H1 (cell line): ENCODE measurements around the gene ETFDH. TPM values are rescaled to one million over a fixed set of nuclear protein-coding genes. Genes with fewer than 3 reads are reported as not detected.

Experiments used
- CTCF ChIA-PET: fragments of 300-600 bp; sonication (Branson Sonifier 250); formaldehyde crosslinking; loops from one replicate; lab custom pipeline; 2021; ENCODE audit not compliant: partially characterized antibody; lab: Charles Lee
- POLR2A ChIA-PET: fragments of 300-600 bp; sonication (Branson Sonifier 250); formaldehyde crosslinking; loops from one replicate; lab custom pipeline; 2021; ENCODE audit warnings: inconsistent platforms; ENCODE audit not compliant: partially characterized antibody; lab: Charles Lee
- DNase-seq, 2 experiments: peaks; one replicate each; pipeline versions ENCODE4 v3.0.0 to v3.0.0-alpha.2; 2010 to 2022; ENCODE audit warnings: low spot score in 2 of 2, low read depth in 1 of 2, mixed read lengths in 1 of 2
- FAIRE-seq: peaks from 2 replicates; lab custom pipeline; 2011; peaks lifted over from hg19 to GRCh38; lab: Jason Lieb, UNC
- H2AFZ ChIP-seq: 2 replicates; pipeline ENCODE4 v1.8.1; 2012; ENCODE audit warnings: low read length, inconsistent platforms
- H2AK5ac ChIP-seq: 2 replicates; pipeline ENCODE4 v1.6.1; 2013; ENCODE audit warnings: low read depth, low read length
- H2BK120ac ChIP-seq: replicated peaks from 2 replicates; pipeline ENCODE3; 2013; ENCODE audit warnings: low read depth, low read length, inconsistent platforms
- H2BK12ac ChIP-seq: 2 replicates; pipeline ENCODE4 v1.6.1; 2013; ENCODE audit warnings: low read depth, low read length
- H2BK15ac ChIP-seq: 2 replicates; pipeline ENCODE4 v1.6.1; 2013; ENCODE audit warnings: low read length
- H2BK20ac ChIP-seq: 2 replicates; pipeline ENCODE4 v1.6.1; 2013; ENCODE audit warnings: low read length
- H2BK5ac ChIP-seq: 2 replicates; pipeline ENCODE4 v1.6.1; 2013; ENCODE audit warnings: low read depth, low read length
- H3K14ac ChIP-seq: 2 replicates; pipeline ENCODE4 v1.6.1; 2013; ENCODE audit warnings: inconsistent platforms; ENCODE audit not compliant: insufficient read length
- H3K18ac ChIP-seq: 2 replicates; pipeline ENCODE4 v1.6.1; 2013; ENCODE audit warnings: low read length; ENCODE audit errors: extremely low read depth
- H3K23ac ChIP-seq: 2 replicates; pipeline ENCODE4 v1.6.1; 2013; ENCODE audit warnings: inconsistent platforms; ENCODE audit not compliant: insufficient read length
- H3K23me2 ChIP-seq: 2 replicates; pipeline ENCODE4 v1.6.1; 2013; ENCODE audit warnings: low read depth, low read length
- H3K27ac ChIP-seq: 2 replicates; pipeline ENCODE4 v1.6.1; 2011; ENCODE audit warnings: low read depth, low read length, inconsistent platforms
- H3K27me3 ChIP-seq, 4 experiments: replicated peaks in 1 of 4; 1 replicate in 1 of 4; 2 replicates in 3 of 4; pipeline versions ENCODE4 v1.6.1 to v1.8.1; 2011 to 2013; ENCODE audit warnings: low read length in 3 of 4, mild to moderate bottlenecking in 3 of 4, inconsistent platforms in 2 of 4, mixed read lengths in 2 of 4, moderate library complexity in 1 of 4; ENCODE audit not compliant: control insufficient read depth in 3 of 4, insufficient read depth in 3 of 4; ENCODE audit errors: extremely low read depth in 1 of 4
- H3K36me3 ChIP-seq, 4 experiments: 2 replicates each; pipeline versions ENCODE4 v1.6.1 to v1.8.1; 2011 to 2013; ENCODE audit warnings: mild to moderate bottlenecking in 4 of 4, low read length in 3 of 4, moderate library complexity in 2 of 4, control low read depth in 1 of 4, inconsistent platforms in 1 of 4; ENCODE audit not compliant: insufficient read depth in 4 of 4, control insufficient read depth in 2 of 4
- H3K4ac ChIP-seq: replicated peaks from 2 replicates; pipeline ENCODE3; 2013; ENCODE audit warnings: low read length, low read depth, mixed read lengths, inconsistent platforms; ENCODE audit not compliant: insufficient read length
- H3K4me1 ChIP-seq, 4 experiments: replicated peaks in 1 of 4; 1 replicate in 1 of 4; 2 replicates in 3 of 4; pipeline versions ENCODE4 v1.6.1 to v1.8.1; 2011 to 2013; ENCODE audit warnings: low read length in 3 of 4, inconsistent platforms in 2 of 4, mixed read lengths in 1 of 4; ENCODE audit not compliant: insufficient read depth in 4 of 4, control insufficient read depth in 3 of 4
- H3K4me2 ChIP-seq, 2 experiments: 2 replicates each; pipeline versions ENCODE4 v1.6.1 to v1.8.1; 2011 to 2013; ENCODE audit warnings: low read depth in 2 of 2, low read length in 2 of 2, control low read depth in 1 of 2, inconsistent platforms in 1 of 2, mild to moderate bottlenecking in 1 of 2; ENCODE audit not compliant: insufficient read depth in 1 of 2
- H3K4me3 ChIP-seq, 4 experiments: fragments of 200-600, 300-600 bp in 1 of 4; sonication (generic), shearing (Covaris generic), sonication (Bioruptor Twin) in 1 of 4; 2 replicates each; pipeline versions ENCODE4 v1.5.1 to v1.8.1; 2011 to 2016; ENCODE audit warnings: low read length in 4 of 4, low read depth in 3 of 4, control low read depth in 2 of 4, inconsistent platforms in 2 of 4, mild to moderate bottlenecking in 2 of 4, mixed read lengths in 1 of 4, moderate library complexity in 1 of 4; ENCODE audit not compliant: insufficient read depth in 2 of 4; ENCODE audit errors: extremely low read depth in 1 of 4
- H3K56ac ChIP-seq: replicated peaks from 2 replicates; pipeline ENCODE3; 2013; ENCODE audit warnings: low read depth, mild to moderate bottlenecking, mixed read lengths, low read length, inconsistent platforms; ENCODE audit not compliant: insufficient read length
- H3K79me1 ChIP-seq: 2 replicates; pipeline ENCODE4 v1.6.1; 2013; ENCODE audit warnings: low read depth, low read length, control low read depth
- H3K79me2 ChIP-seq, 2 experiments: 2 replicates each; pipeline versions ENCODE4 v1.6.1 to v1.8.1; 2012 to 2013; ENCODE audit warnings: low read length in 2 of 2, mild to moderate bottlenecking in 2 of 2, inconsistent platforms in 1 of 2; ENCODE audit not compliant: insufficient read depth in 2 of 2, control insufficient read depth in 1 of 2
- H3K9ac ChIP-seq, 4 experiments: replicated peaks in 1 of 4; 1 replicate in 1 of 4; 2 replicates in 3 of 4; pipeline versions ENCODE4 v1.6.1 to v1.8.1; 2011 to 2013; ENCODE audit warnings: low read depth in 3 of 4, low read length in 3 of 4, control low read depth in 2 of 4, mild to moderate bottlenecking in 2 of 4, moderate library complexity in 2 of 4, inconsistent platforms in 1 of 4; ENCODE audit errors: extremely low read depth in 1 of 4
- H3K9me3 ChIP-seq, 2 experiments: 2 replicates each; pipeline versions ENCODE4 v1.6.1 to v1.8.1; 2012 to 2013; ENCODE audit warnings: mild to moderate bottlenecking in 2 of 2, moderate library complexity in 2 of 2, control low read depth in 1 of 2, inconsistent platforms in 1 of 2, low read depth in 1 of 2, low read length in 1 of 2, mixed read lengths in 1 of 2; ENCODE audit not compliant: insufficient read depth in 2 of 2
- H4K20me1 ChIP-seq, 2 experiments: replicated peaks in 1 of 2; 2 replicates each; pipeline versions ENCODE3 to v1.8.1; 2011 to 2013; ENCODE audit warnings: inconsistent platforms in 2 of 2, low read length in 2 of 2, mild to moderate bottlenecking in 1 of 2; ENCODE audit not compliant: insufficient read depth in 2 of 2, control insufficient read depth in 1 of 2
- H4K5ac ChIP-seq: 2 replicates; pipeline ENCODE4 v1.6.1; 2013; ENCODE audit warnings: low read length, low read depth, mixed read lengths, inconsistent platforms; ENCODE audit not compliant: insufficient read length
- H4K8ac ChIP-seq: 2 replicates; pipeline ENCODE4 v1.8.0; 2013; ENCODE audit warnings: mild to moderate bottlenecking, moderate library complexity, low read length, inconsistent platforms; ENCODE audit not compliant: insufficient read depth; ENCODE audit errors: extremely low read depth
- H4K91ac ChIP-seq: replicated peaks from 2 replicates; pipeline ENCODE3; 2013; ENCODE audit warnings: low read length, mixed read lengths, inconsistent platforms; ENCODE audit not compliant: insufficient read length
- JUND ChIP-seq: IDR thresholded peaks from 2 replicates; pipeline ENCODE4 v1.6.1; 2011; ENCODE audit warnings: mild to moderate bottlenecking, improper control_type of control experiment, low read length
- POLR2A ChIP-seq, 2 experiments: IDR thresholded peaks; 1 replicate in 1 of 2; 2 replicates in 1 of 2; pipeline ENCODE4 v1.6.1; 2011; ENCODE audit warnings: low read depth in 2 of 2, low read length in 2 of 2, mild to moderate bottlenecking in 2 of 2; ENCODE audit errors: control extremely low read depth in 1 of 2
- SRF ChIP-seq: IDR thresholded peaks from 2 replicates; pipeline ENCODE4 v1.6.1; 2011; ENCODE audit warnings: mild to moderate bottlenecking, low read depth, low read length, moderate library complexity
- YY1 ChIP-seq: IDR thresholded peaks from 2 replicates; pipeline ENCODE4 v1.6.1; 2011; ENCODE audit warnings: low read depth, mild to moderate bottlenecking, low read length
- WGBS, 2 experiments: shearing (Covaris generic) in 1 of 2; methylation state at CpG; one replicate each; pipeline versions ENCODE4 v1.1.6 to v1.1.7; 2013 to 2015; ENCODE audit warnings: low lambda C conversion rate in 2 of 2, mixed read lengths in 2 of 2, inconsistent platforms in 1 of 2, low coverage in 1 of 2, missing lambda C conversion rate in 1 of 2; ENCODE audit not compliant: insufficient replicate concordance in 2 of 2, insufficient coverage in 1 of 2, insufficient read length in 1 of 2; ENCODE audit errors: extremely low coverage in 1 of 2, missing lambda C conversion rate in 1 of 2; 5-methylcytosine and 5-hydroxymethylcytosine counted together
- polyA plus RNA-seq, 7 experiments: library from polyadenylated mRNA; depleted of rRNA in 3 of 7; stranded (reverse) in 5 of 7; unstranded in 2 of 7; fragments of >200 nt in 5 of 7; fragments of 200-250 nt in 2 of 7; gene quantifications; 1 replicate in 5 of 7; 2 replicates in 1 of 7; 4 replicates in 1 of 7; pipeline versions ENCODE4 v1.2.1 to v1.2.3, GENCODE V29; 2011 to 2013; ENCODE audit warnings: missing spikeins in 2 of 7, mixed read lengths in 2 of 7
- total RNA-seq: library from RNA; stranded (reverse); fragmentation: NEBNext Ultra II Directional; extraction: Animal tissue kit (Norgen Biotek cat#: 25700); gene quantifications from 2 replicates; pipeline ENCODE4 v1.2.1, GENCODE V29; 2021
- TF ChIP-seq, protein P1 (sequence below), 3 experiments: IDR thresholded peaks; 1 replicate in 2 of 3; 2 replicates in 1 of 3; pipeline versions ENCODE4 v1.5.1 to v1.6.1; 2011; ENCODE audit warnings: low read length in 3 of 3, mild to moderate bottlenecking in 3 of 3, inconsistent platforms in 2 of 3, low read depth in 1 of 3, moderate library complexity in 1 of 3; ENCODE audit not compliant: insufficient read depth in 1 of 3; ENCODE audit errors: control extremely low read depth in 1 of 3

The ETFDH gene
- total and polyA plus RNA-seq, 2 of the 8 experiments (the other 6 are each of a cell fraction or from before 2014, with no cell fraction given) = 11.3 to 15.7 TPM

DNA sequence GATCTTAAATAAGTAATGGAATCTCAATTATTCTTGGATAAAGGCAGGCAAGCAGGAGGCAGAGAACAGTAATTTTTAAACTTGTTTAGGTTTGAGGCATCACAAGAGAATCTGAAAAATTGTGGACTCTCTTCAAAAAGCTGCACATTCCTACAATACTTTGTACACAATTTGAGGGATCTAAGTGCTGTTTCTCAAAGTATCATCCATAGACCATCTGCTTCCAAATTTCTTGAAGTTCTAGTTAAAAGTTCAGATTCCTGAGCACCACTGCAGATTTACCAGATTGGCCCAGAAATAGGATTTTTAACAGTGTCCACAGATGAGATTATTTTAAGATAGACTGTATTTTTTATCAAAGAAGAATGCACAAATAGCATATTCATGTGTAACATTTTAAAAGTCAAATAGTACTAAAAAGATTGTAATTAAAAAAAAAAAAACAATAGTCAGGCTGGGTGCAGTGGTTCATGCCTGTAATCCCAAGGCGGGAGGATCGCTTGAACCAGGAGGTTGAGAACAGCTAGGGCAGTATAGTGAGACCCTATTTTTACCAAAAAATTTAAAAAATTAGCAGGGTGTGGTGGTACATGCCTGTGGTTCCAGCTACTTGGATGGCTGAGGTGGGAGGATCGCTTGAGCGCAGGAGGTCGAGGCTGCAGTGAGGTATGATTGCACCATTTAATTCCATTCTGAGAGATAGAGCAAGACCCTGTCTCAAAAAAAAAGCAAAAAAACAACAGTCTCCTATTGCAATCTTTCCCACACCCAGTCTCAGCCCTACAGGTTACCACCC, 82.5 kb downstream of the ETFDH start:
- POLR2A ChIA-PET = interaction anchor here (0.6 kb wide), 1 partner anchor 21 kb away, joined by 3 read pairs; no protein-coding TSS in a partner anchor

More for the DNA sequence above, 82.5 kb downstream of the ETFDH start:
- no peak overlapping the region for H2BK5ac ChIP-seq
- H3K18ac ChIP-seq = no peak overlapping the region
- DNase-seq (no peak), FAIRE-seq (no peak)
- H2AFZ ChIP-seq = no peak overlapping the region
- TF ChIP-seq YY1 = no peak
- TF ChIP-seq SRF = no peak
- TF ChIP-seq, protein P1, sequence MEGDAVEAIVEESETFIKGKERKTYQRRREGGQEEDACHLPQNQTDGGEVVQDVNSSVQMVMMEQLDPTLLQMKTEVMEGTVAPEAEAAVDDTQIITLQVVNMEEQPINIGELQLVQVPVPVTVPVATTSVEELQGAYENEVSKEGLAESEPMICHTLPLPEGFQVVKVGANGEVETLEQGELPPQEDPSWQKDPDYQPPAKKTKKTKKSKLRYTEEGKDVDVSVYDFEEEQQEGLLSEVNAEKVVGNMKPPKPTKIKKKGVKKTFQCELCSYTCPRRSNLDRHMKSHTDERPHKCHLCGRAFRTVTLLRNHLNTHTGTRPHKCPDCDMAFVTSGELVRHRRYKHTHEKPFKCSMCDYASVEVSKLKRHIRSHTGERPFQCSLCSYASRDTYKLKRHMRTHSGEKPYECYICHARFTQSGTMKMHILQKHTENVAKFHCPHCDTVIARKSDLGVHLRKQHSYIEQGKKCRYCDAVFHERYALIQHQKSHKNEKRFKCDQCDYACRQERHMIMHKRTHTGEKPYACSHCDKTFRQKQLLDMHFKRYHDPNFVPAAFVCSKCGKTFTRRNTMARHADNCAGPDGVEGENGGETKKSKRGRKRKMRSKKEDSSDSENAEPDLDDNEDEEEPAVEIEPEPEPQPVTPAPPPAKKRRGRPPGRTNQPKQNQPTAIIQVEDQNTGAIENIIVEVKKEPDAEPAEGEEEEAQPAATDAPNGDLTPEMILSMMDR (IDR thresholded peaks at IDR 0.05; ENCODE audit: control extremely low read depth in 1 of 3, insufficient read depth in 1 of 3, low read depth in 1 of 3, low read length in 3 of 3) = no peak
- no peak for TF ChIP-seq JUND
- no peak for TF ChIP-seq POLR2A (IDR thresholded peaks at IDR 0.05; ENCODE audit: control extremely low read depth in 1 of 2, low read depth in 2 of 2, low read length in 2 of 2)
- no peak overlapping the region for H3K14ac ChIP-seq
- no peaks in the 10 kb centered on the region for H3K79me2 ChIP-seq
- H3K79me1 ChIP-seq = no peaks in the 10 kb centered on the region
- 98% methylated on average over 5 of the region's 5 CpGs; no CpG with 5 or more reads in 1 of the 2 experiments for WGBS, 2 experiments
- no peak overlapping the region for H3K56ac ChIP-seq
- H3K27me3 ChIP-seq = no peaks in the 10 kb centered on the region
- H4K91ac ChIP-seq = no peak overlapping the region
- H3K4ac ChIP-seq = no peak overlapping the region
- no peak overlapping the region for H3K23ac ChIP-seq
- H4K8ac ChIP-seq = no peak overlapping the region
- H3K36me3 ChIP-seq = no peaks in the 10 kb centered on the region
- H2BK12ac ChIP-seq = no peak overlapping the region
- H2AK5ac ChIP-seq = no peak overlapping the region
- H3K4me1 ChIP-seq = no peaks in the 10 kb centered on the region
- CTCF ChIA-PET = interaction anchor here (0.5 to 0.6 kb wide), 2 partner anchors 16 to 85 kb away, joined by 3 read pairs; no protein-coding TSS in a partner anchor
- no peak overlapping the region for H3K9ac ChIP-seq
- no peak overlapping the region for H3K4me2 ChIP-seq
- H3K27ac ChIP-seq = no peak overlapping the region
- H2BK20ac ChIP-seq = no peak overlapping the region
- H4K20me1 ChIP-seq = no peaks in the 10 kb centered on the region
- H3K9me3 ChIP-seq = peaks cover 0 to 6% of the 10 kb centered on the region in 2 experiments; a peak in 2 of 4 replicates
- H4K5ac ChIP-seq = no peak overlapping the region
- H2BK15ac ChIP-seq = no peak overlapping the region
- no peaks in the 10 kb centered on the region for H3K23me2 ChIP-seq
- no peak overlapping the region for H2BK120ac ChIP-seq
- no peak overlapping the region for H3K4me3 ChIP-seq
